Tibial artery (tissue), 4 donors: Measurements from ENCODE around the gene EGFLAM.

ENCODE experiments used
- DNase-seq, 2 donors: peaks; one replicate each; pipeline ENCODE4 v3.0.0-alpha.2; 2019
- H3K27ac ChIP-seq, 2 donors: fragments of 200-600 bp; sonication (generic) in 1 of 2; 1 replicate in 1 of 2; 2 replicates in 1 of 2; pipeline ENCODE4 v1.5.1; 2018 to 2019; ENCODE audit warnings: mild to moderate bottlenecking in 1 of 2
- H3K27me3 ChIP-seq, 2 donors: fragments of 200-600 bp; sonication (generic) in 1 of 2; one replicate each; pipeline versions ENCODE4 v1.5.1 to v1.6.0; 2016 to 2019
- H3K36me3 ChIP-seq, 3 donors: fragments of 200-600 bp; sonication (generic) in 2 of 3; one replicate each; pipeline ENCODE4 v1.5.1; 2016 to 2019; ENCODE audit warnings: mild to moderate bottlenecking in 2 of 3
- H3K4me1 ChIP-seq, 4 donors: fragments of 200-600 bp; sonication (generic) in 2 of 4; 1 replicate in 3 of 4; 2 replicates in 1 of 4; pipeline ENCODE4 v1.5.1; 2016 to 2019
- H3K4me3 ChIP-seq, 2 donors: fragments of 200-600 bp; sonication (generic) in 1 of 2; 1 replicate in 1 of 2; 2 replicates in 1 of 2; pipeline ENCODE4 v1.5.1; 2018 to 2019; ENCODE audit warnings: mild to moderate bottlenecking in 2 of 2
- H3K9me3 ChIP-seq, 3 donors: fragments of 200-600 bp; sonication (generic) in 1 of 3; one replicate each; pipeline ENCODE4 v1.5.1; 2016 to 2019
- intact Hi-C: fragments of 100-400 bp; cut with DNase I; formaldehyde crosslinking; loops from one replicate; pipeline ENCODE4 v1.15.0; 2023; ENCODE audit warnings: low total_unique reads
- TF ChIP-seq, protein P1 (sequence below), 2 experiments: fragments of 200-600 bp in 1 of 2; fragments of 450-650 bp in 1 of 2; IDR thresholded peaks; one replicate each; pipeline ENCODE4 v1.5.1; 2017 to 2019; ENCODE audit warnings: antibody characterized with exemption in 2 of 2, mild to moderate bottlenecking in 1 of 2, moderate library complexity in 1 of 2

EGFLAM gene

DNA sequence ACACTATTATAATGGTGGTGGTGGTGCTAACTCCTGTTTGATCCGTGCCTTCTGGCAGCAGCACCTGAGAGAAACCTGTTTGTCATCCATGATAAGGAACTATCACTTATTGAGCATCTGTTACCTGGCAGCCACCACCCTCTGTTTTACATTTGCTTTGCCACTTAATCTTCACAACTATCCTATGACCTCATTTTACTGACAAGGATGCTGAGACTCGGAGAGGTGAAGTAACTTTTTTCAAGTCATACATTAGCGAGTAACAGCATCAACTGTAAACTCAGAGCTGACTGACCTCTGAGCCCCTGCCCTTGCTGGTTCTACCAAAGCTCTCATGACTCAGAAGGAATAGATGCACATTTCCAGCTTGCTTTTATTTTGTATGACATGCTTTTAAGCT is 81.1 kb downstream of the EGFLAM start:
- Histone ChIP-seq H3K4me1 (no peaks in the 10 kb centered on the region), H3K27me3 (no peaks in the 10 kb centered on the region), H3K27ac (no peak overlapping the region), H3K36me3 (no peaks in the 10 kb centered on the region), H3K4me3 (no peak overlapping the region), H3K9me3 (no peaks in the 10 kb centered on the region)
- TF ChIP-seq, protein P1, sequence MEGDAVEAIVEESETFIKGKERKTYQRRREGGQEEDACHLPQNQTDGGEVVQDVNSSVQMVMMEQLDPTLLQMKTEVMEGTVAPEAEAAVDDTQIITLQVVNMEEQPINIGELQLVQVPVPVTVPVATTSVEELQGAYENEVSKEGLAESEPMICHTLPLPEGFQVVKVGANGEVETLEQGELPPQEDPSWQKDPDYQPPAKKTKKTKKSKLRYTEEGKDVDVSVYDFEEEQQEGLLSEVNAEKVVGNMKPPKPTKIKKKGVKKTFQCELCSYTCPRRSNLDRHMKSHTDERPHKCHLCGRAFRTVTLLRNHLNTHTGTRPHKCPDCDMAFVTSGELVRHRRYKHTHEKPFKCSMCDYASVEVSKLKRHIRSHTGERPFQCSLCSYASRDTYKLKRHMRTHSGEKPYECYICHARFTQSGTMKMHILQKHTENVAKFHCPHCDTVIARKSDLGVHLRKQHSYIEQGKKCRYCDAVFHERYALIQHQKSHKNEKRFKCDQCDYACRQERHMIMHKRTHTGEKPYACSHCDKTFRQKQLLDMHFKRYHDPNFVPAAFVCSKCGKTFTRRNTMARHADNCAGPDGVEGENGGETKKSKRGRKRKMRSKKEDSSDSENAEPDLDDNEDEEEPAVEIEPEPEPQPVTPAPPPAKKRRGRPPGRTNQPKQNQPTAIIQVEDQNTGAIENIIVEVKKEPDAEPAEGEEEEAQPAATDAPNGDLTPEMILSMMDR (IDR thresholded peaks at IDR 0.05), result no peak
- no peak for DNase-seq
- intact Hi-C loops, result no loop called here

DNA sequence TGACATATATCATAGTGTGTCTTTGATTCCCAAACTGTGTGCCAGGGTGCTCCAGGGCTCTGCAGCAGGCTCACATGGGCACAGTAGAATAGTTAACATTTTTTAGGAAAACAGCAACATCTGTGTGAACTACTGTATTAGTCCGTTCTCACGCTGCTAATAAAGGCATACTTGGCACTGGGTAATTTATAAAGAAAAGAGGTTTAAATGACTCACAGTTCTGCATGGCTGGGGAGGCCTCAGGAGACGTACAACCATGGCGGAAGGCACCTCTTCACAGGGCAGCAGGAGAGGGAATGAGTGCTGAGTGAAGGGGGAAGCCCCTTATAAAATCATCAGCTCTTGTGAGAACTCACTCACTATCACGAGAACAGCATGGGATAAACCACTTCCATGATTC is 82.7 kb downstream of the EGFLAM start:
- TF ChIP-seq, protein P1 (IDR thresholded peaks at IDR 0.05), result no peak
- Histone ChIP-seq H3K4me1 (no peaks in the 10 kb centered on the region), H3K4me3 (no peak overlapping the region), H3K27me3 (no peaks in the 10 kb centered on the region), H3K36me3 (no peaks in the 10 kb centered on the region), H3K9me3 (no peaks in the 10 kb centered on the region), H3K27ac (no peak overlapping the region)
- intact Hi-C loops, result no loop called here
- DNase-seq, result no peak

DNA sequence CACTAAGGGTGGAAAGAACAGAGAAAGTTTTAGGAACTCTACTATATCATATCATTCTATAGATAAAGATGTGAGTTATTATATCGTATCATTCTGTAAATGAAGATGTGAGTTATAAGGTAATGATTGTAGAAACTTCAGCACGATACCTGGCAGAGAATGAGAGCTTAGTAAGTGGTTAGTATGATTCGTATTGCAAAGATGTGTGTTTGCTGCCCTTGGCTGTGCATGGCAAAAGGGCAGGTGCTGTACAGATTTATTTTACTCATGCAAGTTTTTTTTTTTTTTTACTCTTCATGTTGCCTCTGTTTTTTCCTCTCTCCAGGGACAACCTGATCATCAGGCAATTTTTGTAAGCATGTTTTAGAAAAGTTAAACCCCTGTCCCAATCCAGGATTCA is 83.3 kb downstream of the EGFLAM start:
- Histone ChIP-seq H3K4me1 (no peaks in the 10 kb centered on the region), H3K9me3 (no peaks in the 10 kb centered on the region), H3K27ac (no peak overlapping the region), H3K27me3 (no peaks in the 10 kb centered on the region), H3K4me3 (no peak overlapping the region), H3K36me3 (no peaks in the 10 kb centered on the region)
- DNase-seq, result no peak
- TF ChIP-seq, protein P1 (IDR thresholded peaks at IDR 0.05), result no peak
- intact Hi-C loops, result no loop called here

DNA sequence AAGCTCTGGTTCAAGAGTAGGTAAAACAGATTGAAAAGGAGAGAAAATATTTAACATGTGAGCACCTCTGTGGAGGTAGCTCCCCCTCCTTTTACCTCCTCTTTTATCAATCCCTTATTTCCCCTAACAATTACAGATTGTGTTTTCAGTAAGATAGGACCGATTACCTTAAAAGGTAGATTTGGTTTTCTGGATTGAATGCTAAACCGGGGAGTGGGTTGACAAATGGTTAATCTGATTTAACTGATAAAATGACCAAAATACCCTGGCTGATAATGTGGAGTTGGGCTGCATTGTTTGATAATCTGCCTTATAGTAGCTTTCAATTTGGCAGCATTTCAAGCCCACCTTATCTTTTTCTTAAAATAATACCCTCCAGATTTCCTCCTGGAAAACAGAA is 83.9 kb downstream of the EGFLAM start:
- intact Hi-C loops, result no loop called here

DNA sequence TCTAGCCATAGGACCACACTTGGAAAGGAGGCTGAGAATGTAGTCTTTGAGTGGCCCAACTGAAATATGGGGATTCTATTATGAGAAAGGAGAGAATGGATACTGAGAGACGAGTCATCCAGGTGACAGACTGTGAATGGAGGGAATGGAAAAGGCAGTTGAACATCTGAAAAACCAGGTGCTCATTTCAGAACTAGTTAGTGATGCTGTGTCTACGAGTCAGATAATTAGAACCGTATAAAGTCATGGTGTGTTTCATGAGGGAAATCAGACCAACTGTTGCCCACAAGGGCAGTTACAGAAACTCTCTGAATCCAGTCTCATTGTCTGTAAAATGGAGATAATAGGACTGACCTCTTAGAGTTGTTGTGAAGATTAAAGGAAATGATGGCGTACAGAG is 86.5 kb downstream of the EGFLAM start:
- no peaks in the 10 kb centered on the region for H3K9me3 ChIP-seq
- H3K27me3 ChIP-seq, result no peaks in the 10 kb centered on the region
- intact Hi-C loops, result no loop called here
- H3K27ac ChIP-seq, result no peak overlapping the region
- no peak overlapping the region for H3K4me3 ChIP-seq
- no peaks in the 10 kb centered on the region for H3K36me3 ChIP-seq
- H3K4me1 ChIP-seq, result no peaks in the 10 kb centered on the region
- TF ChIP-seq, protein P1 (IDR thresholded peaks at IDR 0.05), result no peak
- no peak for DNase-seq

More for the DNA sequence above, 83.9 kb downstream of the EGFLAM start:
- no peaks in the 10 kb centered on the region for H3K36me3 ChIP-seq
- no peaks in the 10 kb centered on the region for H3K9me3 ChIP-seq
- TF ChIP-seq, protein P1 (IDR thresholded peaks at IDR 0.05), result no peak
- no peak overlapping the region for H3K4me3 ChIP-seq
- no peak overlapping the region for H3K27ac ChIP-seq
- no peaks in the 10 kb centered on the region for H3K4me1 ChIP-seq
- DNase-seq, result no peak
- H3K27me3 ChIP-seq, result no peaks in the 10 kb centered on the region

DNA sequence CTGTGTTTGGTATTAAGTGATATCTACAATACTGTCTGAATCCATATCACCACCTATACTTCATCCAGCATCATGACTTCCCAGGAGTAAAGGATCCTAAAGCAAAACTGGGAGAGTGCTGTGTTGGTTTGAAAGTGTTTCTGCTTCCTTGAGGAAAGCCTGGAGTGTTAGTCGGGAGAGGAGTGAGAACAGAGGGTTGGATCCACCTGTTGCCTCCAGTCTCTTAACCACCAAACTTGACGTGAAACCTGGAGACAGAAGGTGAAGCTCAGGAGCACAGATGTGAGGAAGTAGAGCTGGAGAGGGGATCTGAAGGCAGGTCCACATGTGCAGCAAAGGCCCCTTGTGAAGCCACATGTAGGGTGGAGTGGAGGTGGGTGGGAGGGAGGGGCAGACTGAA is 88.2 kb downstream of the EGFLAM start:
- no peaks in the 10 kb centered on the region for H3K36me3 ChIP-seq
- intact Hi-C loops, result no loop called here
- H3K27ac ChIP-seq, result no peak overlapping the region
- DNase-seq, result no peak
- TF ChIP-seq, protein P1 (IDR thresholded peaks at IDR 0.05), result no peak
- H3K27me3 ChIP-seq, result no peaks in the 10 kb centered on the region
- no peak overlapping the region for H3K4me3 ChIP-seq
- H3K4me1 ChIP-seq, result peaks cover 0 to 5% (median 0%) of the 10 kb centered on the region in 4 donors
- no peaks in the 10 kb centered on the region for H3K9me3 ChIP-seq
